Cardiac fibroblast (primary cell): ENCODE results near the gene ANKRD33B.

Experiments
- DNase-seq, 2 donors: peaks; one replicate each; pipeline versions ENCODE4 v3.0.0 to v3.0.0-alpha.2; 2010; ENCODE audit warnings: low read depth in 2 of 2
- H3K4me3 ChIP-seq, 2 donors: replicated peaks in 1 of 2; 1 replicate in 1 of 2; 2 replicates in 1 of 2; pipeline ENCODE4 v1.5.1; 2011; ENCODE audit warnings: low read depth in 2 of 2, low read length in 2 of 2, mild to moderate bottlenecking in 2 of 2, moderate library complexity in 1 of 2
- TF ChIP-seq, protein P1 (sequence below): IDR thresholded peaks from one replicate; pipeline ENCODE4 v1.5.1; 2011; ENCODE audit warnings: low read depth, mild to moderate bottlenecking, low read length, inconsistent platforms

ANKRD33B gene

DNA sequence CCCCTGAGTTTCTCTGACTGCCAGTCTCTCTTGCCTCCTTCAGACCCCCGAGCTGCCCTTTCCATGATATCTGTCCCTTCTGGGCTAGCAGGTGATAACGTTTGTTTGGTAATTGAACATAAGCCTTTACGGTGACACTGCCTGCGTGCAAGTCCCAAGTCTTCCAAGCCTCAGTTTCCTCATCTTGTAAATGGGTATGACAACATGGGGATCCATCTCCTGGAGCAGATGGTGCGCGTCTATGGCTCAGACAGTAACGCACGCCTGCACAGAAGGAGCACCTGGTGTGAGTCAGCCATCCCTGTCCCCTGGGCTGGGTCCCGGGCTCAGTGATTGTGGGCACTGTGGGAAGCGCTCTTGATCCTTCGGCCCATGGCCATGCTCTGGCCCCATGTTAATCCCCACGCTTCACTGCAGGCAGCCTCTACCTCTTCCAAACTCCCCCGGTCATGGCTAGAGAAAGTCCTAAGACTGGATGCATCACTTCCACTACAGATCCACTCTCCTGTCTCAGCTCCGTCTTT lies 111.4 kb downstream of the ANKRD33B start:
- TF ChIP-seq, protein P1, sequence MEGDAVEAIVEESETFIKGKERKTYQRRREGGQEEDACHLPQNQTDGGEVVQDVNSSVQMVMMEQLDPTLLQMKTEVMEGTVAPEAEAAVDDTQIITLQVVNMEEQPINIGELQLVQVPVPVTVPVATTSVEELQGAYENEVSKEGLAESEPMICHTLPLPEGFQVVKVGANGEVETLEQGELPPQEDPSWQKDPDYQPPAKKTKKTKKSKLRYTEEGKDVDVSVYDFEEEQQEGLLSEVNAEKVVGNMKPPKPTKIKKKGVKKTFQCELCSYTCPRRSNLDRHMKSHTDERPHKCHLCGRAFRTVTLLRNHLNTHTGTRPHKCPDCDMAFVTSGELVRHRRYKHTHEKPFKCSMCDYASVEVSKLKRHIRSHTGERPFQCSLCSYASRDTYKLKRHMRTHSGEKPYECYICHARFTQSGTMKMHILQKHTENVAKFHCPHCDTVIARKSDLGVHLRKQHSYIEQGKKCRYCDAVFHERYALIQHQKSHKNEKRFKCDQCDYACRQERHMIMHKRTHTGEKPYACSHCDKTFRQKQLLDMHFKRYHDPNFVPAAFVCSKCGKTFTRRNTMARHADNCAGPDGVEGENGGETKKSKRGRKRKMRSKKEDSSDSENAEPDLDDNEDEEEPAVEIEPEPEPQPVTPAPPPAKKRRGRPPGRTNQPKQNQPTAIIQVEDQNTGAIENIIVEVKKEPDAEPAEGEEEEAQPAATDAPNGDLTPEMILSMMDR, result no peak
- DNase-seq, result no peak
- no peak overlapping the region for H3K4me3 ChIP-seq

DNA sequence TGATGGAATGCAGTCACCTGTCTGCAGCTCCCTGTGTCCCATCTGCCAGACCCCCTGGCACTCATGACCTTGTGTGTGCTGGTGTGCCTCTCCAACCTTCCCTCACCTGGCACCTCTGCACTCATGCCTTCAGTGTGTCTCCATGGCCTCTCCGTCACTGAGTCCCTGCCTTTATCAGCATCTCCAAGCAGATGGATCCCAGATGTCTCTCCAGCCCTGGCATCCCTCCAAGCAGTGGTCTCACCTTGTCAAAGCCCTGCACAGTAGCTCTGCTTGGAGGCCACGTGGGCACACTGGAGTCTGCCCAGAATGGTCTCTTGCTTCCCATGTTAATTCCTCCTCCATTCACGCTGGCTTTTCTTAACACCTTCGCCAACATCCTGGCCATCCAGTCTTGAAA lies 112.4 kb downstream of the ANKRD33B start:
- no peak overlapping the region for H3K4me3 ChIP-seq
- no peak for DNase-seq
- TF ChIP-seq, protein P1, result no peak

- DNase-seq, result no peak
- H3K4me3 ChIP-seq, result no peak overlapping the region
- TF ChIP-seq, protein P1, result no peak
Observed at GRCh38 chr5:10676946-10677345, 113.1 kb downstream of the ANKRD33B start.

DNA sequence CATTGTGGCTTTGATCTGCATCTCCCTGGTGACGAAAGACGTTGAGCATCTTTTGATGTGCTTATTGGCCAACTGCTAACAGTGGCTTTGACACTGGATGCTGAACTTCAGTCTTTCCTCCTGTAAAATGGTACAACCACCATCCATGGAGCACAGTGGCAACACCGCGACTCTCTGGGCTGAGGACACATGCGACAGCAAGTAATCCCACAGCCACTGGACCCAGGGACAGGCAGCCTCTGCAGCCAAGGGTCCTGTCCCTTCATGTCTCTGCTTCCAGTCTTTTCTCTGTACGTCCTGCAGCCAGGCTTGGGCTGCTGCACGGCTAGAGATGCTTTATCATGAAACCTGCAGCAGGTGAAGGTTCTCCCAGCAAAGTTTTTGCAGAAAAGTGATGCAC lies 113.7 kb downstream of the ANKRD33B start:
- no peak for DNase-seq
- TF ChIP-seq, protein P1, result no peak
- no peak overlapping the region for H3K4me3 ChIP-seq

- TF ChIP-seq, protein P1, result no peak
- DNase-seq, result no peak
- H3K4me3 ChIP-seq, result no peak overlapping the region
Observed at GRCh38 chr5:10678244-10678643, 114.4 kb downstream of the ANKRD33B start.

DNA sequence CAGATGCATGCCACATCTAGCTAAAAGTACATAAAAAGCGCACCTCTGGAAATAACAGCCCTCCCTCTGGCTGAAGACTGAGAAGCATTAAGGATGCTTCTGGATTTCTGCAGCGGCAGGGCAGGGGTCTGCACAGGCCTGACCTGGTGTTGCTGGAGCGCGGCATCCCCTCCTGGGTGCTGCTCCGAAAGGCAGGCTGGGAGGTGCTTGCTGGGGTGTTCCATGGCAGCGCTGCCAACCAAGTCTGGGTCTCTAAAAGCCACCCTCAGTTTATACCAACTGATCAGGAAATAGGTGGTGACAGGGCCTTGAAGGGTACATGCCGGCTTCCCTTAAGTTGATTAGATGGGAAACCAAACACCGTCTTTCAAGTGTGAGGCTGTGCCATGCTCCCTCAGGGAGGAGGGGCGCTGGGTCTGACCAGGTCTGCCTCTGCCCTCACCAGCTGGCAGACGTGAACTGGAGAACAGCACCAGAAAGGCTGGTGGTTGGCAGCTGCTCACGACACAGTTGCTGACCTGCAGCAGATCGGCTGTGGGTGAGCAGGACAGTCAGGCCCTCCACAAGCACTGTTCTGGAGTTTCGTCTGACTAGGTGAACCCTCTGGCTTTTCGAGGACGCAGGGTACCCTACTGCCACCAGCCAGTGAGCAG lies 115.6 kb downstream of the ANKRD33B start:
- H3K4me3 ChIP-seq, result no peak overlapping the region
- no peak for DNase-seq
- TF ChIP-seq, protein P1, result no peak
